ENCODE measurements around the gene REEP3.

Gene REEP3

GRCh38 chr10:63515002-63515763 lies 6.0 kb upstream of the REEP3 start:
- no peak for TF ChIP-seq CTCF (IDR thresholded peaks at IDR 0.05; ENCODE audit: unreplicated experiment in 3 of 3)
- Mint-ChIP-seq H3K27ac (peak overlapping the region; percentile 3 to 25 (median 15)), H3K4me1 (peaks cover 18% of the 10 kb centered on the region), H3K9me3 (peaks cover 64% of the 10 kb centered on the region), H3K27me3 (ENCODE audit: low read depth) (no peaks in the 10 kb centered on the region), H3K36me3 (ENCODE audit: low read depth) (peaks cover 91% of the 10 kb centered on the region), H3K4me3 (no peak overlapping the region)

GRCh38 chr10:63516207-63516606 lies 5.0 kb upstream of the REEP3 start:
- Mint-ChIP-seq H3K27me3 (ENCODE audit: low read depth) (no peaks in the 10 kb centered on the region), H3K4me1 (peaks cover 18% of the 10 kb centered on the region), H3K9me3 (peaks cover 55% of the 10 kb centered on the region), H3K27ac (no peak overlapping the region), H3K4me3 (no peak overlapping the region), H3K36me3 (ENCODE audit: low read depth) (peaks cover 83% of the 10 kb centered on the region)
- TF ChIP-seq CTCF (IDR thresholded peaks at IDR 0.05; ENCODE audit: unreplicated experiment in 3 of 3): no peak

- peaks cover 34% of the 10 kb centered on the region for H3K9me3 Mint-ChIP-seq
- peak overlapping the region; percentile 24 to 85 (median 84) for H3K4me3 Mint-ChIP-seq
- peaks cover 60% of the 10 kb centered on the region for H3K36me3 Mint-ChIP-seq (ENCODE audit: low read depth)
- H3K27ac Mint-ChIP-seq: peak overlapping the region in 2 of 3 experiments; percentile 68 to 88
- no peak for TF ChIP-seq CTCF (IDR thresholded peaks at IDR 0.05; ENCODE audit: unreplicated experiment in 3 of 3)
- H3K27me3 Mint-ChIP-seq (ENCODE audit: low read depth): no peaks in the 10 kb centered on the region
- H3K4me1 Mint-ChIP-seq: peaks cover 35% of the 10 kb centered on the region
These were observed 2.4 kb upstream of the REEP3 start for GRCh38 chr10:63518690-63519288.

GRCh38 chr10:63521416-63522276 lies 445 bp downstream of the REEP3 start:
- H3K9me3 Mint-ChIP-seq: peaks cover 19% of the 10 kb centered on the region
- H3K27me3 Mint-ChIP-seq (ENCODE audit: low read depth): no peaks in the 10 kb centered on the region
- H3K36me3 Mint-ChIP-seq (ENCODE audit: low read depth): peaks cover 33% of the 10 kb centered on the region
- H3K4me3 Mint-ChIP-seq: peak overlapping the region; percentile 85 to 88 (median 88)
- peak overlapping the region; percentile 94 to 99 (median 94) for H3K27ac Mint-ChIP-seq
- TF ChIP-seq CTCF (IDR thresholded peaks at IDR 0.05; ENCODE audit: unreplicated experiment in 3 of 3): no peak
- H3K4me1 Mint-ChIP-seq: peaks cover 41% of the 10 kb centered on the region

- Mint-ChIP-seq H3K4me3 (peak overlapping the region; percentile 85 to 88 (median 88)), H3K9me3 (peaks cover 12% of the 10 kb centered on the region), H3K27ac (peak overlapping the region; percentile 94 to 99 (median 94)), H3K27me3 (ENCODE audit: low read depth) (no peaks in the 10 kb centered on the region), H3K36me3 (ENCODE audit: low read depth) (peaks cover 27% of the 10 kb centered on the region), H3K4me1 (peaks cover 41% of the 10 kb centered on the region)
- no peak for TF ChIP-seq CTCF (IDR thresholded peaks at IDR 0.05; ENCODE audit: unreplicated experiment in 3 of 3)
These were observed 1.1 kb downstream of the REEP3 start for GRCh38 chr10:63522277-63522687.

All from nephron (organoid).